Midbrain (tissue), 1 donor: ENCODE results near the gene SLC28A1.
"Not testable (repeated sequence)": the region's sequence is repeated elsewhere in the genome, so short reads cannot be mapped to it uniquely, and the experiment has no call there.

ENCODE experiments used
- DNase-seq: peaks from one replicate; lab custom pipeline; 2025; lab: John Stamatoyannopoulos, UW

The SLC28A1 gene

GRCh38 chr15:84861781-84862180 lies 22.7 kb upstream of the SLC28A1 start:
- DNase-seq, result no peak

GRCh38 chr15:84862214-84862975 lies 22.1 kb upstream of the SLC28A1 start:
- DNase-seq, result no peak

GRCh38 chr15:84863565-84864443 lies 20.7 kb upstream of the SLC28A1 start:
- DNase-seq, result no peak

- no peak for DNase-seq
These were observed 20.0 kb upstream of the SLC28A1 start for GRCh38 chr15:84864444-84864795.

- DNase-seq, result no peak
These were observed 19.3 kb upstream of the SLC28A1 start for GRCh38 chr15:84865074-84865569.

- DNase-seq, result no peak
These were observed 16.2 kb upstream of the SLC28A1 start for GRCh38 chr15:84868037-84868880.

- no peak for DNase-seq
These were observed 15.0 kb upstream of the SLC28A1 start for GRCh38 chr15:84869510-84869909.

- no peak for DNase-seq
These were observed 13.0 kb upstream of the SLC28A1 start for GRCh38 chr15:84871428-84871985.

GRCh38 chr15:84872009-84872910 lies 12.2 kb upstream of the SLC28A1 start:
- no peak for DNase-seq

GRCh38 chr15:84873997-84874396 lies 10.5 kb upstream of the SLC28A1 start:
- DNase-seq, result no peak

- DNase-seq, result peak; percentile 51
These were observed 9.3 kb upstream of the SLC28A1 start for GRCh38 chr15:84874981-84875699.

GRCh38 chr15:84876269-84876668 lies 8.2 kb upstream of the SLC28A1 start:
- DNase-seq, result no peak

- DNase-seq, result not testable (repeated sequence)
These were observed 6.8 kb upstream of the SLC28A1 start for GRCh38 chr15:84877701-84878100.

GRCh38 chr15:84878504-84878903 lies 6.0 kb upstream of the SLC28A1 start:
- peak; percentile 73 for DNase-seq

- DNase-seq, result no peak
These were observed 5.2 kb upstream of the SLC28A1 start for GRCh38 chr15:84879088-84879780.

GRCh38 chr15:84880007-84880406 lies 4.5 kb upstream of the SLC28A1 start:
- DNase-seq, result no peak

- no peak for DNase-seq
These were observed 3.5 kb upstream of the SLC28A1 start for GRCh38 chr15:84880822-84881519.

GRCh38 chr15:84881520-84881830 lies 3.0 kb upstream of the SLC28A1 start:
- no peak for DNase-seq

- no peak for DNase-seq
These were observed 996 bp upstream of the SLC28A1 start for GRCh38 chr15:84883466-84883865.
